HG03342 (cell line): Measurements from ENCODE around the gene IMMP2L.

Source experiments
- ATAC-seq: cut with Tn5 transposase; IDR thresholded peaks from one replicate; pipeline ENCODE4 v1.9.1; 2021; ENCODE audit warnings: mild to moderate bottlenecking, moderate library complexity; ENCODE audit not compliant: unreplicated experiment

IMMP2L gene

GRCh38 chr7:111229181-111229740 lies 333.0 kb downstream of the IMMP2L start:
- no peak for ATAC-seq

GRCh38 chr7:111228437-111228836 lies 333.9 kb downstream of the IMMP2L start:
- ATAC-seq = no peak

DNA sequence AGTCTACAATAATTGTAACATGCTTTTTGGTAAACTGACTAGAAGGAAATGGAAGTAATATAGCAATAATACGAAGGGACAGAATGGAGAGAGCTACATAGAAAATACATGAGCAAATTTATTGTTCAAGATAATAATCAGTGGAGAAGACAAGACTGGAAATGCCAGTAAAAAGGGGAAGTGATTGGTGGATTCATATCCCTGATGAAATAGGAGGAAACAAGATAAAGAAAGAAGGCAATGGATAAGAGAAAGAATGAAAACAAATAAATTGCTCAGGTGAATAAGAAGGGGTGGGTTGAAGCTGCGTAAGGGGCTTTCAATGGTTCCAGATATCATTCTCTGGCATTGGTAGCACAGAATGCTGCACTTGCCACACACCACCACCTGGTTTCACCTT lies 335.5 kb downstream of the IMMP2L start:
- no peak for ATAC-seq

- ATAC-seq = no peak
Observed at GRCh38 chr7:111224354-111225231, 337.7 kb downstream of the IMMP2L start.

- ATAC-seq = peak; percentile 47
Observed at GRCh38 chr7:111223802-111224253, 338.5 kb downstream of the IMMP2L start.

DNA sequence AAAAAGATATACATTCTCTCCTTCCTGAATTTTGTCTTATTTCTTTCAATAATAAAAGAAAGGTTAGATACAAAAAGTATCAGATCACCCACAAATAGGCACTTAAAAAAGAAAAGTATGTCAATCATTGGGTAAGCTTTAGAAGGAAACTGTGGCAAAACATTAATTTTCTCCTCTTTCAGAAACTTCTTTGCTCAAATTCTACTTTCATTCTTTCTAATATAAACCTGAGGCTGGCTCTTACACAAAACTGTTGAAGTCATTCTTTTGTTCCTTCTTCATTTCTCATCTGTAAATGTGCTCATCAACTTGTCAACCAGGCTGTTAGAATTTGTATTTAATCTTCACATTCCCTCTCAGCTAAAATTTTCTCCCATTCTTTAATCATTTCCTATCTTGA lies 346.7 kb downstream of the IMMP2L start:
- ATAC-seq = no peak

DNA sequence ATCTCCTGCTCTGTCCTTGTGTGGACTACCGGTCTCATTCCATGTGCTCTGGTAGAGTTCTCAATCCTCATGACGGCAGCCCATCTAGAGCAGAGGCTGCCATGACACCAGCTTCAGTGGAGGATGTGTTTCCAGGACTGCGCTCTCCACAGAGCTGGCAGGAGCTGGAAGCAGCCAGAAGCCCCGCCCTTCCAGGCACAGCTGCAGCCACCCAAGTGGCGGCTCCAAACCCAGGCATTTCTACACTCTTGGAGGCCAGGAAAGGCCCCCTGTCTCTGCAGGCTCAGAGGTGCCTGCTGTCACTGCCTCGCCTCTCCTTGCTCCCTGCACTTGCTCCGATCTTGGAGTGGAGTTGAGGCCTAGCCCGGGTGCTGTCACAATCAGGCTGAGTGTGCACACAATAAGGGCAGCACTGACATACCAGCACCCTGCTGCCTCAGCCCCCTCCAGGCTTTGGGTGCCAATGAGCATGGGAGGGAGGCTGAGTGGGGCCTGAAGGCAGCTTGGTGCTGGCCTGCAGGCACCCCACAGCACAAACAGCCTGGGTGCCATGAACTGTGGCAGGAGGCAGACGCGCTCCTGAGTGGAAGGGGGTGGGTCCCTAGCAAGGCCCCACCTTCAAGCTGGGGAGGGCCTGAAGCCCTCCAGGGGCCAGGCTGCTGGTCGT lies 349.3 kb downstream of the IMMP2L start:
- ATAC-seq = no peak

DNA sequence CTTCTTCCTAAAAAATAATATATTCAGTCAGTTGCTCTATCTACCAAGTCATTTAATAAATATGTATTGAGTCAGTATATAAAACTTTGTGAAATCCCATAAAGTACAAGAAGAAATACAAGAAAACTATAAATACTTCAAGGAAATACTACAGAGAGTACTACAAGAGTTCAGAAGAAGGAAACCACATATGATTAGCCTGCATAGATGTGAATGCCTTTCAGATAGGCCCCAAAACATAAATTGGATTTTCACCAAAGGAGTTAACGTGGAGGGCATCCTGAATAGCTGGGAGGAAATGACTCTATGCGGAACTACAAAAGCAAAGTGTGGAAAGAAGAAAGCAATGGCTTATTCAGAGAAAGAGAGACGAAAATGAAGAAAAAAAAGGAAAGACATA lies 351.3 kb downstream of the IMMP2L start:
- ATAC-seq = no peak

- no peak for ATAC-seq
Observed at GRCh38 chr7:111210043-111210442, 352.2 kb downstream of the IMMP2L start.

- ATAC-seq = no peak
Observed at GRCh38 chr7:111205251-111205650, 357.0 kb downstream of the IMMP2L start.

GRCh38 chr7:111202321-111202720 lies 360.0 kb downstream of the IMMP2L start:
- no peak for ATAC-seq

DNA sequence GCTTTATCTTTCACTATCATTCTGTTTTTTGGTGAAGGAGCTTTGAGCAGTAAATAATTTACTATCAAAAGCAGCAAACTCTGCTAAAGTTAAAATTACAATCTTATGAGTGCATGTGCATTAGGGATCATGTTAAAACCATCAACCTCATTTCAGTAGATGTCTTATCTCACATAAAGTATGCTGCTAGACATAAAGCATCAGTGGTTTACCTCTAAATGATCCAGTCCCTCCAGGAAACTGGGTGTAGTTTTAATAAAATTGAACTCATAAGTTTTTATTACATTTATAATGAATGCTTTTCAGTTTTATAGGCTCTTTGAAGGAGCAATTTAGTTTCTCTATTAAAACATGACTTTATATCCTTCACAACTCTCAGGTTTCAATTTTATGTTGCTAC lies 362.6 kb downstream of the IMMP2L start:
- ATAC-seq = no peak

- ATAC-seq = no peak
Observed at GRCh38 chr7:111198255-111198654, 364.0 kb downstream of the IMMP2L start.

DNA sequence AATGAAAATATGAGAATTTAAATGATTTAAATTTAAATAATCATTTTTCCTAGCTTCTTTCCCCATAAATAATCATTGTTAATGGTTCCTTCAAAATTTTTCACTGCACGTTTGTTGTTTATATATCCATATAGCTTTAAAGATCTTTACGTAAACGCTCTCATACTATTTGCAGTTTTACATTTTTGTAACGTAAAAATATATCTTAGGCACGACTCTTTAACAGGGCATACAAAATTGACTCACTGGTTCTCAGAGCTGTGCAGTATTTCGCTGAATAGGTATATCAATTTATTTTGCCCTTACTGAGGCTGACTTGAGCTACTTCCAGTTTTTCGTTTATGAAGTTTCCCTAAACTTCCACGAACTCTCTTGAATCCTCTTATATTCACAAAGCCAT lies 365.6 kb downstream of the IMMP2L start:
- no peak for ATAC-seq

DNA sequence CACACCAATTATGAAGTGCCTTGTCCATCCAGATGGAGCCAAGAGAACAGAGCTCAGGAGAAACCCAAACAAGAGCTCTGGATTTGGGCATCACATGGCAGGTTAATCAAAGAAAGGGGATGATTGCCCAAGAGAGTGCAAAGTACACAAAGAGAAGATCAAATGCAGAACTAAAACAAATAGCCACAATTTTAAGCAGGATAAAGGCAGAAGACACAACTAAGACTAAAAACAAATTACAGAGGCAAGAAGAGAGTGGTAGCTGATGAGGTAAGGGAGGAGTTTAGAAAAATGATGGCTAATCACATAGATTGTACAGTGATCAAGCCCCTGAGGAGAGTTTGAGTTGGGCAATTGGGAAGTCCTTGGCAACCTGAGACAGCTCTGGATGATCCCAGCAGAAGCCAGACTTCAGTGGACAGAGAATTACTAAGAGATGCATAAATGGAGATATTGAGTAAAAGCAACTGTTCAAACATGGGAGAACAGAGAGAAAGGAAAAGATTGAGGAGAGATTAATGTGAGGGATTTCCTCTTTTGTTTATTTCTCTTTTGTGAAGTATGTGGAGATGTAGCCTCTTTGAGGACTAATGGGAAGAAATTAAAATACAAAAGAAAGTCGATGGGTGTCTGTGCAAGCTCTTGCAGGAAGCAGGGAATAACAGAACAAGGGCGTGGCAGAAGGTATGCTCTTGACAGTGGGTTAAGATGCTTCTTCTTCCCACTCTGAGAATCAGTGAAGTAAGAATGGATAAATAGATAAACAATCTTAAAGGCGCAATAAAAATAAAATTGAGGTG lies 369.5 kb downstream of the IMMP2L start:
- no peak for ATAC-seq

GRCh38 chr7:111190804-111191203 lies 371.5 kb downstream of the IMMP2L start:
- no peak for ATAC-seq

DNA sequence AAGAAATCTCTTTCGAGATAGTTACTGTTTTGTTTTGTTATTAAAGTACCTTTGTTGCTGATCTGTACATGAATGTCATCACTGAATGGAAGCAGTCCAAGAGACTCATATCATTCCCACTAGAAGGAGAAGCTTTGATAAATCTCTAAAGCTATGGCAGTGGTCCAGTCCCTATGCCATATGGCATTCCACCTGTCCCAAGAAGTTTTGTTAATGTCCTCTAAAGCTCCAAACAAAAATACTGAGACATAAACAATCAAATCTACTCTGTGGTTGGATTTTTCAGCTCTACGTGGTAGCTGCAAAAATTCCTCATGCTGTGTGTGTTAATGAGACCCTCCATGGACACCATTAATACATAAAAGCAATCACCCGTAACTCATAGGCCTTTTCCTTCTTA lies 377.3 kb downstream of the IMMP2L start:
- ATAC-seq = no peak

- ATAC-seq = no peak
Observed at GRCh38 chr7:111183321-111183720, 379.0 kb downstream of the IMMP2L start.

GRCh38 chr7:111180338-111180737 lies 382.0 kb downstream of the IMMP2L start:
- no peak for ATAC-seq

DNA sequence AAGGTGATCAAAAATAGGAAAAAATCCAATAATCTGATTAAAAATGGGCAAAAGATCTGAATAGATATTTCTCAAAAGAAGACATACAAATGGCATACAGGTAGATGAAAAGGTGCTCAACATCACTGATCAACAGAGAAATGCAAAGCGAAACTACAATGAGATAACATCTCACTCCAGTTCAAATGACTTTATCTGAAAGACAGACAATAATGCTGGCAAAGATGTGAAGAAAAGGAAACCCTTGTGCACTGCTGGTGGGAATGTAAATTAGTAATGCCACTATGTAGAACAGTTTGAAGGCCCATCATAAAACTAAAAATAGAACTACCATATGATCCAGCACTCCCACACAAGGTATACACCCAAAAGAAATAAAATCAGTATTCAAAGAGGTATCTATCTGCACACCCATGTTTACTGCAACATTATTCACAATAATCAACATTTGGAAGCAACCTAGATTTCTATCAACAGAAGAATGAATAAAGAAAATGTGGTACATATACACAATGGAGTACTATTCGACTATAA lies 386.3 kb downstream of the IMMP2L start:
- no peak for ATAC-seq

- no peak for ATAC-seq
Observed at GRCh38 chr7:111174510-111174909, 387.8 kb downstream of the IMMP2L start.
